ENCODE results near the gene ENPP1.

GRCh38 chr6:131862476-131862875 lies 54.7 kb downstream of the ENPP1 start:
- TF ChIP-seq POLR2A (IDR thresholded peaks at IDR 0.05; ENCODE audit: low read depth, low read length) = no peak
- TF ChIP-seq POLR2AphosphoS5 (IDR thresholded peaks at IDR 0.05; ENCODE audit: low read depth, low read length) = no peak

Data from GM12892 (cell line).